Kidney epithelial cell (primary cell): ENCODE measurements around the gene STXBP6. TPM values are rescaled to one million over a fixed set of nuclear protein-coding genes. Genes with fewer than 3 reads are reported as not detected.
"Not testable (repeated sequence)": the region's sequence is repeated elsewhere in the genome, so short reads cannot be mapped to it uniquely, and the experiment has no call there.

Experiments
- DNase-seq: peaks from one replicate; pipeline ENCODE4 v3.0.0-alpha.2; 2010; ENCODE audit warnings: low read depth
- H3K27me3 ChIP-seq: 2 replicates; pipeline ENCODE4 v1.6.0; 2011; ENCODE audit warnings: low read length; ENCODE audit not compliant: control insufficient read depth, insufficient read depth
- H3K36me3 ChIP-seq: 2 replicates; pipeline ENCODE4 v1.5.1; 2011; ENCODE audit warnings: low read length; ENCODE audit not compliant: control insufficient read depth, insufficient read depth
- H3K4me3 ChIP-seq: 2 replicates; pipeline ENCODE4 v1.5.1; 2011; ENCODE audit warnings: low read depth, mild to moderate bottlenecking, control low read depth, low read length
- CTCF ChIP-seq: IDR thresholded peaks from 2 replicates; pipeline ENCODE4 v1.5.1; 2011; ENCODE audit warnings: mild to moderate bottlenecking, moderate library complexity, low read length, control low read depth, inconsistent platforms; ENCODE audit not compliant: insufficient read depth, poor library complexity, severe bottlenecking
- total RNA-seq: library from RNA; depleted of rRNA; stranded (reverse); fragments of >200 nt; gene quantifications from 2 replicates; pipeline ENCODE4 v1.2.3, GENCODE V29; 2015

STXBP6 gene
- total RNA-seq, 1 donor from 2014 or later, result 0.38 TPM

- H3K27me3 ChIP-seq, result no peaks in the 10 kb centered on the region
- H3K4me3 ChIP-seq, result no peak overlapping the region
- no peak for DNase-seq
- H3K36me3 ChIP-seq, result no peaks in the 10 kb centered on the region
- TF ChIP-seq CTCF, result no peak
Observed at GRCh38 chr14:24840204-24840893, 209.6 kb downstream of the STXBP6 start.

- no peak for TF ChIP-seq CTCF
Observed at GRCh38 chr14:24839617-24840203, 210.2 kb downstream of the STXBP6 start.

GRCh38 chr14:24838945-24839616 lies 210.9 kb downstream of the STXBP6 start:
- no peak overlapping the region for H3K4me3 ChIP-seq
- TF ChIP-seq CTCF, result no peak
- no peaks in the 10 kb centered on the region for H3K27me3 ChIP-seq
- no peaks in the 10 kb centered on the region for H3K36me3 ChIP-seq
- no peak for DNase-seq

More at GRCh38 chr14:24839617-24840203, 210.2 kb downstream of the STXBP6 start:
- no peaks in the 10 kb centered on the region for H3K36me3 ChIP-seq
- no peaks in the 10 kb centered on the region for H3K27me3 ChIP-seq
- H3K4me3 ChIP-seq, result no peak overlapping the region
- DNase-seq, result no peak

- Histone ChIP-seq H3K27me3 (no peaks in the 10 kb centered on the region), H3K36me3 (no peaks in the 10 kb centered on the region), H3K4me3 (no peak overlapping the region)
- no peak for DNase-seq
- TF ChIP-seq CTCF, result no peak
Observed at GRCh38 chr14:24837280-24838046, 212.5 kb downstream of the STXBP6 start.

GRCh38 chr14:24836324-24836723 lies 213.6 kb downstream of the STXBP6 start:
- not testable (repeated sequence) for H3K4me3 ChIP-seq, H3K36me3 ChIP-seq, DNase-seq, H3K27me3 ChIP-seq

- Histone ChIP-seq H3K27me3 (no peaks in the 10 kb centered on the region), H3K4me3 (no peak overlapping the region), H3K36me3 (no peaks in the 10 kb centered on the region)
- no peak for TF ChIP-seq CTCF
- DNase-seq, result no peak
Observed at GRCh38 chr14:24834956-24835355, 215.0 kb downstream of the STXBP6 start.
